Right cardiac atrium (tissue), 5 donors: ENCODE data around the gene UBTFL1. TPM values are rescaled to one million over a fixed set of nuclear protein-coding genes. Genes with fewer than 3 reads are reported as not detected.

Source experiments
- ATAC-seq, 2 donors: fragments of 200-7000 bp; cut with Tn5 transposase; one replicate each; pipeline versions ENCODE4 v1.8.0 to v1.9.1; 2020; ENCODE audit warnings: moderate library complexity in 2 of 2, mild to moderate bottlenecking in 1 of 2
- DNase-seq, 3 donors: peaks; one replicate each; pipeline ENCODE4 v3.0.0-alpha.2; 2020
- H3K27ac ChIP-seq: one replicate; pipeline ENCODE4 v1.5.1; 2013; ENCODE audit warnings: mild to moderate bottlenecking, low read length, control low read depth, moderate library complexity
- H3K27me3 ChIP-seq: one replicate; pipeline ENCODE4 v1.6.1; 2013; ENCODE audit not compliant: control insufficient read depth, insufficient read depth
- H3K4me1 ChIP-seq: one replicate; pipeline ENCODE4 v1.6.1; 2013; ENCODE audit warnings: low read length; ENCODE audit not compliant: control insufficient read depth, insufficient read depth
- H3K4me3 ChIP-seq: one replicate; pipeline ENCODE4 v1.5.1; 2013; ENCODE audit warnings: low read length, control low read depth
- H3K9me3 ChIP-seq: one replicate; pipeline ENCODE4 v1.6.1; 2013; ENCODE audit warnings: low read length; ENCODE audit not compliant: control insufficient read depth
- WGBS: extraction: QIAGEN DNeasy Blood & Tissue Kit; methylation state at CpG from one replicate; pipeline ENCODE4 v1.1.7; 2013; 5-methylcytosine and 5-hydroxymethylcytosine counted together
- intact Hi-C, 4 donors: fragments of 100-400 bp; cut with DNase I; formaldehyde crosslinking; loops; one replicate each; pipeline versions ENCODE4 v1.11.0 to v1.14.0; 2022 to 2023
- polyA plus RNA-seq: library from polyadenylated mRNA; stranded (reverse); fragments of 200-250 nt; gene quantifications from one replicate; pipeline ENCODE4 v1.2.3, GENCODE V29; 2013
- total RNA-seq, 4 donors: library from RNA; stranded (reverse); fragmentation: NEBNext Ultra II Directional; extraction: Animal tissue kit (Norgen Biotek cat#: 25700); gene quantifications; one replicate each; pipeline ENCODE4 v1.2.1, GENCODE V29; 2021
- donor health status: healthy with polysubstance abuse.
- donor health status: DM: no; HTN: yes; CAD: no.
- donor health status: DM: no; HTN: no; CAD: no.
- donor health status: DM: no; HTN: yes; CAD: no; lungs with severe emphysema.
- donor health status: DM: yes; HTN: yes; CAD: no.

UBTFL1 gene
- total and polyA plus RNA-seq, 5 donors: not detected

GRCh38 chr11:90124946-90125345 lies 39.2 kb downstream of the UBTFL1 start:
- 83% methylated on average over 3 of the region's 3 CpGs for WGBS
- no peaks in the 10 kb centered on the region for H3K9me3 ChIP-seq
- no peak for DNase-seq
- no peaks in the 10 kb centered on the region for H3K4me1 ChIP-seq
- intact Hi-C loops: no loop called here
- ATAC-seq: no peak
- H3K27ac ChIP-seq: no peak overlapping the region
- no peak overlapping the region for H3K4me3 ChIP-seq
- H3K27me3 ChIP-seq: no peaks in the 10 kb centered on the region

- Histone ChIP-seq H3K27ac (no peak overlapping the region), H3K4me3 (peak overlapping the region; percentile 99), H3K27me3 (no peaks in the 10 kb centered on the region), H3K9me3 (no peaks in the 10 kb centered on the region), H3K4me1 (no peaks in the 10 kb centered on the region)
- 23% methylated on average over 11 of the region's 11 CpGs for whole genome bisulfite sequencing
- no peak for DNase-seq
- intact Hi-C loops: no loop called here
- no peak for ATAC-seq
These were observed 48.1 kb downstream of the UBTFL1 start for GRCh38 chr11:90133560-90134477.

GRCh38 chr11:90134478-90135003 lies 48.8 kb downstream of the UBTFL1 start, which contains the start of gene NAALAD2:
Gene NAALAD2, plus strand, starts transcription at chr11:90134663. Its CDS starts 96 bp downstream, at chr11:90134759.
- peak within 1 kb of the TSS; percentile 13 for H3K27ac ChIP-seq
- H3K9me3 ChIP-seq: no peaks in the 10 kb centered on the region
- H3K4me1 ChIP-seq: no peaks in the 10 kb centered on the region
- 2% methylated on average over 25 of the region's 25 CpGs for WGBS
- no peaks in the 10 kb centered on the region for H3K27me3 ChIP-seq
- DNase-seq (peak; percentile 63 to 86 (median 78)), ATAC-seq (peak; percentile 94 to 95)
- peak within 1 kb of the TSS; percentile 99 for H3K4me3 ChIP-seq
- intact Hi-C loops: no loop called here

- intact Hi-C loops: no loop called here
- peak overlapping the region; percentile 99 for H3K4me3 ChIP-seq
- no peak for DNase-seq
- no peaks in the 10 kb centered on the region for H3K27me3 ChIP-seq
- no peaks in the 10 kb centered on the region for H3K4me1 ChIP-seq
- WGBS: 2% methylated on average over 5 of the region's 5 CpGs
- no peak overlapping the region for H3K27ac ChIP-seq
- peak in 1 of 2 donors; percentile 12 for ATAC-seq
- no peaks in the 10 kb centered on the region for H3K9me3 ChIP-seq
These were observed 49.3 kb downstream of the UBTFL1 start for GRCh38 chr11:90135016-90135415.

Other genes starting within 250 kb of the UBTFL1 start
- gene TRIM64B, start 207.5 kb upstream of the UBTFL1 start, total RNA-seq: not detected
- gene TRIM64B, start 207.5 kb upstream of the UBTFL1 start, polyA plus RNA-seq: not detected
- gene TRIM49D1, start 163.7 kb upstream of the UBTFL1 start, total RNA-seq: not detected
- gene TRIM49D1, start 163.7 kb upstream of the UBTFL1 start, polyA plus RNA-seq: not detected
- not detected for gene TRIM49D2, start 161.9 kb upstream of the UBTFL1 start, total RNA-seq
- gene TRIM49D2, start 161.9 kb upstream of the UBTFL1 start, polyA plus RNA-seq: not detected
- not detected for gene TRIM64, start 119.9 kb upstream of the UBTFL1 start, total RNA-seq
- not detected for gene TRIM64, start 119.9 kb upstream of the UBTFL1 start, polyA plus RNA-seq
- not detected for gene TRIM49C, start 54.8 kb upstream of the UBTFL1 start, total RNA-seq
- not detected for gene TRIM49C, start 54.8 kb upstream of the UBTFL1 start, polyA plus RNA-seq
- 1 to 10 TPM; 1.0 to 2.3 (median 1.7) TPM for gene NAALAD2, start 48.7 kb downstream of the UBTFL1 start, total RNA-seq
- 2.0 TPM for gene NAALAD2, start 48.7 kb downstream of the UBTFL1 start, polyA plus RNA-seq
- gene CHORDC1, start 137.1 kb downstream of the UBTFL1 start, total RNA-seq: 10 to 100 TPM; 30.6 to 49.9 (median 43.4) TPM
- gene CHORDC1, start 137.1 kb downstream of the UBTFL1 start, polyA plus RNA-seq: 30.9 TPM